K562 (cell line): ENCODE data around the gene TMOD3. TPM values are rescaled to one million over a fixed set of nuclear protein-coding genes. Genes with fewer than 3 reads are reported as not detected.

Experiments
- ARID4B ChIP-seq: sonication (generic); formaldehyde crosslinking; IDR thresholded peaks from 2 replicates; pipeline ENCODE4 v1.8.0; 2022; ENCODE audit warnings: mild to moderate bottlenecking, missing genetic modification reagents
- C11orf30 ChIP-seq: fragments of 450-650 bp; IDR thresholded peaks from 2 replicates; pipeline ENCODE4 v1.6.1; 2016; ENCODE audit warnings: low read depth, mild to moderate bottlenecking
- CREB3L1 ChIP-seq: fragments of 450-650 bp; IDR thresholded peaks from 2 replicates; pipeline ENCODE4 v1.6.1; 2014; ENCODE audit warnings: low read depth, mild to moderate bottlenecking, moderate library complexity, borderline replicate concordance
- EZH2 ChIP-seq: IDR thresholded peaks from 2 replicates; pipeline ENCODE4 v1.6.1; 2012; ENCODE audit warnings: low read depth, mild to moderate bottlenecking, inconsistent platforms, low read length, borderline replicate concordance
- GTF2A2 ChIP-seq: IDR thresholded peaks from 2 replicates; pipeline ENCODE4 v1.6.1; 2016; ENCODE audit warnings: mild to moderate bottlenecking, missing genetic modification characterization, missing compliant biosample characterization
- SREBF1 ChIP-seq: fragments of 150-350 bp; IDR thresholded peaks from 2 replicates; pipeline ENCODE4 v1.6.1; 2014; ENCODE audit warnings: antibody characterized with exemption, low read depth, low read length, borderline replicate concordance
- SRSF7 ChIP-seq: fragments of 200-400 bp; formaldehyde crosslinking; optimal IDR thresholded peaks from 2 replicates; pipeline ENCODE3; 2017; ENCODE audit warnings: mild to moderate bottlenecking, low read depth, low read length
- ZBTB9 ChIP-seq: fragments of 450-650 bp; formaldehyde crosslinking; IDR thresholded peaks from 2 replicates; pipeline ENCODE4 v1.4.0; 2020; ENCODE audit warnings: mild to moderate bottlenecking, moderate library complexity
- ZHX1 ChIP-seq: fragments of 150-350 bp; conservative IDR thresholded peaks from 2 replicates; pipeline ENCODE4 v1.6.1; 2014; ENCODE audit warnings: low read length
- ZNF408 ChIP-seq: fragments of 250-450 bp; sonication (Bioruptor Pico); IDR thresholded peaks from 2 replicates; pipeline ENCODE4 v1.4.0; 2020; ENCODE audit warnings: low read depth, mild to moderate bottlenecking, moderate library complexity
- ZNF717 ChIP-seq: fragments of 250-450 bp; sonication (Bioruptor Pico); IDR thresholded peaks from 2 replicates; pipeline ENCODE4 v1.5.0; 2021
- polyA plus RNA-seq, 8 experiments: library from polyadenylated mRNA; depleted of rRNA in 4 of 8; stranded (reverse) in 5 of 8; unstranded in 3 of 8; fragments of >200 nt; fragmentation: Nextera tagmentation in 2 of 8; fragmentation: Illumina TruSeq in 1 of 8; extraction: Ambion mirVana in 2 of 8; extraction: Trizol in 1 of 8; gene quantifications; 2 replicates each; pipeline versions ENCODE4 v1.2.1 to v1.2.3, GENCODE V29; 2011 to 2014; ENCODE audit warnings: inconsistent platforms in 1 of 8, missing spikeins in 1 of 8
- total RNA-seq, 7 experiments: library from RNA; depleted of rRNA in 6 of 7; stranded (reverse); fragments of >200 nt in 6 of 7; fragmentation: Illumina TruSeq in 2 of 7; extraction: Trizol in 2 of 7; gene quantifications; 2 replicates each; pipeline versions ENCODE4 v1.2.1 to v1.2.3, GENCODE V29; 2011 to 2021; ENCODE audit warnings: low replicate concordance in 1 of 7

TMOD3 gene
- total and polyA plus RNA-seq, 9 of the 15 experiments (the other 6 are each of a cell fraction or from before 2014, with no cell fraction given): 6.8 to 45.0 (median 30.9) TPM

- TF ChIP-seq ZHX1 (no peak), GTF2A2 (tag) (no peak), EZH2 (no peak), ZBTB9 (CRISPR knock-in tag) (no peak), SREBF1 (no peak), C11orf30 (no peak), ZNF408 (CRISPR knock-in tag) (no peak), ZNF717 (no peak), SRSF7 (no peak), CREB3L1 (peak; percentile 57; the same call in 1 of the 2 replicates), ARID4B (CRISPR knock-in tag) (no peak)
Measured at GRCh38 chr15:51842852-51843737, 13.6 kb downstream of the TMOD3 start (continued).
